GM18951 (cell line): ENCODE measurements around the gene MED9.

ENCODE experiments used
- POLR2A ChIP-seq: IDR thresholded peaks from 4 replicates; pipeline ENCODE4 v1.6.1; 2011; ENCODE audit warnings: mild to moderate bottlenecking; ENCODE audit not compliant: insufficient read length, insufficient read depth; ENCODE audit errors: extremely low read depth
- in situ Hi-C: fragments of 300-500 bp; cut with MboI; formaldehyde crosslinking; loops from one replicate; pipeline ENCODE4 v1.12.0; 2022; ENCODE audit warnings: low sequenced_read_pairs, mixed read lengths, inconsistent platforms; ENCODE audit not compliant: unreplicated experiment

Gene MED9

GRCh38 chr17:17540935-17541639 lies 64.3 kb downstream of the MED9 start:
- in situ Hi-C loops, result no loop called here
- TF ChIP-seq POLR2A, result no peak

- in situ Hi-C loops, result no loop called here
- no peak for TF ChIP-seq POLR2A
Measured at GRCh38 chr17:17541640-17542001, 64.8 kb downstream of the MED9 start.
